Endothelial cell of hepatic sinusoid (primary cell): Measurements from ENCODE around the gene CTBP2.
"Not testable (repeated sequence)": the region's sequence is repeated elsewhere in the genome, so short reads cannot be mapped to it uniquely, and the experiment has no call there.

Experiments used
- in situ Hi-C: cut with HindIII; loops from 2 replicates; pipeline ENCODE4 v1.10.0; 2017; ENCODE audit warnings: low sequenced_read_pairs

The CTBP2 gene

GRCh38 chr10:125160856-125161706 is 718 bp upstream of the CTBP2 start:
- in situ Hi-C loops = no loop called here

GRCh38 chr10:125159486-125159931 is 854 bp downstream of the CTBP2 start:
- in situ Hi-C loops = no loop called here

GRCh38 chr10:125158601-125159485 is 1.5 kb downstream of the CTBP2 start:
- in situ Hi-C loops = no loop called here

DNA sequence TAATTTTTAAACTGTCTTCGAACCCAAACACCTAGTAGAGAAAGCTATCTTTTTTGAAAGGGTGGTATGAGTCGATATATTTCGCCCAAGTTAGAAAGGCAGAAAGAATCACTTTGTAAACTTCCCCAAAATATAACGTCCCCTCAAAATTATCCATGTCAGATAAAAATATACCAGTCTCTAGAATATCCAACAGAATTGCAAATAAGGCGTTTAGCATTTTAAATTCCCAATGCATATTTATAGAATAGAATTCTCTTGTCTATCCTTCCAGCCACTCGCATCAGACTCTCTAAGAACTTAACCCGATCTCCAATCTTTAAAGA is 2.1 kb downstream of the CTBP2 start:
- in situ Hi-C loops = no loop called here

DNA sequence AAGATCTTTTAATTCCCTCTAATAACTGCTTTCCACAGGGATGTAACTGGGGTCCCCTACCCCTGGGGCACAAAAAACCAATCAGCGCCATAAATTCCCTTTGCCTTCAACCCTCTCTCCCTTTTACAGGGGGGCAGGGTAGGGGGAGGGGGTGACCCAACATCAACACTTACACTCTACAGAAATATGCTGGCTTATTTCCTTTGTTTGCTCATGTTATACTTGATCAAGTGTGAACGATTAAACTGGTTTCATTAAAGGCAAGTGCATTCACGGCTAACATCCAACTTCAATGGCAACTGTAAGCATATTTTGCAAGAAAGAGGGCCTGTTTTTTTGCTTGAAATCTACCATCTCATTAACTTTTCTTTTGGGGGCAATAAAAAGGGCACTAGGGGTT is 2.9 kb downstream of the CTBP2 start:
- in situ Hi-C loops = no loop called here

- in situ Hi-C loops = no loop called here
Observed at GRCh38 chr10:125156739-125157480, 3.5 kb downstream of the CTBP2 start.

GRCh38 chr10:125156196-125156595 is 4.2 kb downstream of the CTBP2 start:
- in situ Hi-C loops = no loop called here

- in situ Hi-C loops = no loop called here
Observed at GRCh38 chr10:125155101-125155500, 5.3 kb downstream of the CTBP2 start.

DNA sequence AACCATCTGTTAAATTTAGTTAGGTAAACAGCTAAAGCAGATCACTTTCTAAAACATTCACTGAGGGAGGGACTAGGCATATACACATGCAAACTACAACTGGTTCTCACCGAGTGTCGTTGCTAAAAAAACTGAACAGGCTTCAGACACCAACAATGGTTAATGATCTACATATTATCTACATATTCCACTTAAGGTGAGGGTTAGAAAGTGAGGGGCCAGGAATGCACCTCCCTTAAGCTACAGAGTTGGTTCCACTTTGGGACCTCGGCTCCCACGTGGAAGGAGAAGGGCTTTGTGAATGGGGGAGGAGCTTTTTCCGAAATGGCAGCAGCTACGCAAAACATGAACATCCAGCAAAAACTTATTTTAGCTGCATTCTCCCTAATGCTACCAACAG is 5.8 kb downstream of the CTBP2 start:
- in situ Hi-C loops = no loop called here

GRCh38 chr10:125153703-125154490 is 6.5 kb downstream of the CTBP2 start:
- in situ Hi-C loops = no loop called here

DNA sequence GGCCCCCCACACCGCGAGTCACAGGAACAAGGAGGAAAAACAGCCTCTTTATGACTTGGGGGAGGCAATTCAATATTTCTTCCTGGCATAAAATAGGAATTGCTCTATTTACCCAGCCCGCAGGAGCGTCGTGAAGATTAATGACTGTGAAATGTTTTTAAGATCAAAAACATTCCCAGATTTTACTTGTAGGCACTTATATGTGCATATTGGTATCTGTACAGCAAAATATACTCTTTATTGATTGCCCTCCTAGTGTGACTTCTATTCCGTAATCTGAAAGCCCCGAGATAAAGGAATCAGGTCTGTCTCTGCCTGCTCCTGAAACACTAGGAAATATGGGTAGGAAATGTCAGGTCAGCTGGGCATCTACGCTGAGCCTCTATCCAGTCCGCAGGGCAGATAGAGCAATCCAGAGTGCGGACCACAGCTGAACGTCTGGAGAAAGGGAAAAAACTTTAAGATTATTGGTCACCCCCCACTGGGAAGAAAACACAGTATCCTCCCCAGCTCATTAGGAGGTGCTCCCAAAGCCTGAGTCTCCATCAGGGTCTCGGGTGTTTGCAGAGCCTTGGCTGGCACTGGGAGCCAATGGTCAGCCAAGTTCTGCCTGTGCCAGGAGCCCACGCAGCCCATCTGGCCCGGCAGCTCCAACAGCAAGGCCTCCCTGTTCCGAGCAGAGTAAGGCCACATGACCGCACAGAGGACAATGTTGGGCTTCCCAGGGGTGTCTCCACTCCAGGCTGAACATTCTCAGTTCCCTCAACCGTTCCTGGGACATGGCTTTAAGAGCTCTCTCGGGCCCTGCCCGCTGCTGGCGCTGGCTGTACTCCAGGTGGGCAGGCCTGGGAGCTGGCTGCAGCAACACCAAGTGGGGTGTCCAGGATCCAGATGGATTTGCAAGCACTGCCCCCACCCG is 7.7 kb downstream of the CTBP2 start:
- in situ Hi-C loops = no loop called here

DNA sequence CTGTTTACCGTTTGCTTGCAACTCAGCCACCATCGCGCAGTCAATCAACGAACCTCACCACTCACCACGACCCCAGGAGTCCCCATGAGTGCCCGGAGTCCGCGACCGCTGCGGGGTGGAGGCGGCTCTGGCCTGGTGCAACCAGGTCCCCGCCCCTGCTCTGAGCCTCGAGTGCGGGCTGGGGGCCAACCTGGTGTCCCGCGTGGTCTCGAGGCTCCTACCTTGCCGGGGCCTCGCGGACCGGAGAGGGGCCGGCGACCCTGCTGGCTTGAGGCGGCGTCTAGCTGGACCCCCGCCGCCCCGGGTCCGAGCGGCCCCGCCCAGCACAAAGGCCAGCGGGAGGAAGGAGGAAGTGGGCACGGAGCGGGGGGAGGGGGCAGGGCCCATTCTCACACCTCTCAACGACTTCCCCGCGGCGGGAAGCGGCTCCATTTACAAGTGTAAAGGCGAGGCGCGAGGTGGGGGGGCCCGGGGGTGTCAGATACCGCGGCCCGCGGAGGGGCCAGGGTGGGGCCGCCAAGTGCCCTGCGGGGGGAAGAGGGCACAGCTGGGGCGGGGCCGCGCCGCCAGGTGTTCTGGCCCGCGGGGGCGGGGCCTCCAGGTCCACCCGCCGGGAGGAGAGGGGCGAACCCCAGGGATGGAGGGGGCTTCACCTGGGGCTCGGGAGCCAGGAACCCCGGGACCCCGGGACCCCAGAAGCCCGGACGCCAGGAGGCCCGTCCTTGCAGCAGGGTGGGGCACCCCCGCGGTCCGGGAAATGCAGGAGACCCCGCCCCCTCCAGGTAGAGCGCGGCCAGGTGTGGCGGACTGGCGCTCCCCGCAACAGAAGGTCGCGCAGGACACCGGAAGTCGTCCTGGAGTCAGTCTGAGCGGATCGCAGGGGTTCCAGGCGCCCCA is 8.6 kb downstream of the CTBP2 start:
- in situ Hi-C loops = no loop called here

- in situ Hi-C loops = no loop called here
Observed at GRCh38 chr10:125151170-125151552, 9.2 kb downstream of the CTBP2 start.

GRCh38 chr10:125150376-125151083 is 9.8 kb downstream of the CTBP2 start:
- in situ Hi-C loops = not testable (repeated sequence)

DNA sequence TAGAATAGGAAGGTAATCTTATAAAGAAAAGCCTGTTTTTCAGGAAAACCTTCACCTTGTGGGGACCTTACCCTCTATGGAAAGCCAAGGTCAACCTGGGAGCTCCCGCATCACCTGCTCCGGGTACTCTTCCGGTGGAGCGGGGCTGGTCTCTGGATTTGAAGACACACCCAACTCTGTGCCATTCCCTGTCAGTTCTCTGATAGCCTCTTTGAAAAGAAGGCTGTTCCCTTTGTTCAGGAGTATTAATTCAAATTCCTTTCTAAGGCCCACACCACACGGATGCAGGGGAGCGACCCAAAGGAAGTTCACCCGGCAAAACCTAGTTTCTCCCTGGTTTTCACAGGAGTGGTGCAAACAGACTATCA is 10.7 kb downstream of the CTBP2 start:
- in situ Hi-C loops = loop anchor here (10.0 kb wide), 1 partner anchor 155 kb away; no protein-coding TSS in a partner anchor

GRCh38 chr10:125149036-125149679 is 11.2 kb downstream of the CTBP2 start:
- in situ Hi-C loops = loop anchor here (10.0 kb wide), 1 partner anchor 154 kb away; no protein-coding TSS in a partner anchor

GRCh38 chr10:125148528-125148927 is 11.8 kb downstream of the CTBP2 start:
- in situ Hi-C loops = loop anchor here (10.0 kb wide), 1 partner anchor 154 kb away; no protein-coding TSS in a partner anchor
